ENCODE results near the gene GEMIN8. TPM values are rescaled to one million over a fixed set of nuclear protein-coding genes. Genes with fewer than 3 reads are reported as not detected.

The GEMIN8 gene
- total RNA-seq, 1 experiment from 2014 or later, result 14.8 TPM

- Histone ChIP-seq H3K23me2 (ENCODE audit: insufficient read length, low read depth, low read length, poor library complexity, severe bottlenecking) (no peaks in the 10 kb centered on the region), H3K79me2 (ENCODE audit: insufficient read depth, low read length) (no peaks in the 10 kb centered on the region), H4K20me1 (ENCODE audit: control insufficient read depth, insufficient read depth, insufficient read length) (no peaks in the 10 kb centered on the region), H3K27me3 (ENCODE audit: insufficient read depth, low read length) (no peaks in the 10 kb centered on the region), H3K23ac (ENCODE audit: insufficient read length, low read depth, low read length) (no peak overlapping the region), H2BK120ac (ENCODE audit: low read depth, low read length, poor library complexity, severe bottlenecking) (no peak overlapping the region), H2BK20ac (ENCODE audit: low read depth, low read length, poor library complexity, severe bottlenecking) (no peak overlapping the region), H3K56ac (ENCODE audit: insufficient read length, low read depth, low read length) (no peak overlapping the region), H4K91ac (ENCODE audit: insufficient read length, low read depth, low read length) (no peak overlapping the region), H2BK12ac (ENCODE audit: insufficient read length, low read depth, low read length) (no peak overlapping the region), H3T11ph (ENCODE audit: low read length) (no peak overlapping the region), H2AFZ (ENCODE audit: low read length) (no peak overlapping the region), H2BK5ac (ENCODE audit: insufficient read length, low read length) (no peak overlapping the region), H3K79me1 (ENCODE audit: insufficient read depth, low read depth, low read length, poor library complexity, severe bottlenecking) (no peaks in the 10 kb centered on the region), H3K9ac (ENCODE audit: extremely low read depth, insufficient read length, low read length) (no peak overlapping the region), H2AK5ac (ENCODE audit: insufficient read length, low read length) (no peak overlapping the region), H3K27ac (ENCODE audit: insufficient read length, low read depth, low read length) (no peak overlapping the region), H3K4ac (ENCODE audit: low read depth, low read length) (no peak overlapping the region), H2BK15ac (ENCODE audit: low read depth, low read length) (no peak overlapping the region), H3K9me3 (ENCODE audit: control insufficient read depth, low read depth, low read length) (peaks cover 13% of the 10 kb centered on the region), H3K18ac (ENCODE audit: insufficient read length, low read depth, low read length) (no peak overlapping the region), H4K8ac (replicated peaks; ENCODE audit: insufficient read length, low read depth, low read length) (no peak overlapping the region), H4K5ac (ENCODE audit: insufficient read length, low read depth, low read length) (no peak overlapping the region), H3K4me2 (ENCODE audit: insufficient read depth, insufficient read length, low read length) (no peak overlapping the region), H3K4me1 (ENCODE audit: insufficient read depth, low read length) (no peaks in the 10 kb centered on the region), H3K14ac (ENCODE audit: insufficient read depth, low read length) (no peak overlapping the region)
- no peak for DNase-seq
- H3K9me3 Mint-ChIP-seq, result peaks cover 39 to 55% of the 10 kb centered on the region in 2 experiments
- H3K4me1 Mint-ChIP-seq, result peaks cover 0 to 2% of the 10 kb centered on the region in 2 experiments; a peak in 1 of 4 replicates
- WGBS (ENCODE audit: extremely low coverage, insufficient read length, low lambda C conversion rate), result no CpG with 5 or more reads among the region's 4 CpGs
- no peak overlapping the region for H3K27ac Mint-ChIP-seq
- no peak for TF ChIP-seq CTCF (conservative IDR thresholded peaks at IDR 0.05)
- no peaks in the 10 kb centered on the region; the same call in 1 of the 2 replicates for H3K27me3 Mint-ChIP-seq (ENCODE audit: low read depth)
- no peak overlapping the region for H3K4me3 Mint-ChIP-seq
- peaks cover 7 to 18% (median 8%) of the 10 kb centered on the region in 3 experiments for H3K36me3 Mint-ChIP-seq (ENCODE audit: insufficient read depth in 1 of 3, low read depth in 3 of 3)
These were observed 72.7 kb downstream of the GEMIN8 start for GRCh38 chrX:13956998-13957397.

Other genes with a start within 250 kb of the GEMIN8 start
- 73.9 and 79.8 TPM in 2 replicates for gene GPM6B, start 212.8 kb downstream of the GEMIN8 start, total RNA-seq (2021)

All from H9 (cell line).